ENCODE results near the gene PGBD2.
"Not testable (repeated sequence)": the region's sequence is repeated elsewhere in the genome, so short reads cannot be mapped to it uniquely, and the experiment has no call there.

GRCh38 chr1:248945453-248945852, 39.4 kb downstream of the PGBD2 start:
- TF ChIP-seq, protein P1, sequence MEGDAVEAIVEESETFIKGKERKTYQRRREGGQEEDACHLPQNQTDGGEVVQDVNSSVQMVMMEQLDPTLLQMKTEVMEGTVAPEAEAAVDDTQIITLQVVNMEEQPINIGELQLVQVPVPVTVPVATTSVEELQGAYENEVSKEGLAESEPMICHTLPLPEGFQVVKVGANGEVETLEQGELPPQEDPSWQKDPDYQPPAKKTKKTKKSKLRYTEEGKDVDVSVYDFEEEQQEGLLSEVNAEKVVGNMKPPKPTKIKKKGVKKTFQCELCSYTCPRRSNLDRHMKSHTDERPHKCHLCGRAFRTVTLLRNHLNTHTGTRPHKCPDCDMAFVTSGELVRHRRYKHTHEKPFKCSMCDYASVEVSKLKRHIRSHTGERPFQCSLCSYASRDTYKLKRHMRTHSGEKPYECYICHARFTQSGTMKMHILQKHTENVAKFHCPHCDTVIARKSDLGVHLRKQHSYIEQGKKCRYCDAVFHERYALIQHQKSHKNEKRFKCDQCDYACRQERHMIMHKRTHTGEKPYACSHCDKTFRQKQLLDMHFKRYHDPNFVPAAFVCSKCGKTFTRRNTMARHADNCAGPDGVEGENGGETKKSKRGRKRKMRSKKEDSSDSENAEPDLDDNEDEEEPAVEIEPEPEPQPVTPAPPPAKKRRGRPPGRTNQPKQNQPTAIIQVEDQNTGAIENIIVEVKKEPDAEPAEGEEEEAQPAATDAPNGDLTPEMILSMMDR (IDR thresholded peaks at IDR 0.05 in 2 of 3, conservative IDR thresholded peaks at IDR 0.05 in 1 of 3; ENCODE audit: insufficient read depth in 2 of 3, low read depth in 1 of 3, low read length in 3 of 3): not testable (repeated sequence)
- not testable (repeated sequence) for TF ChIP-seq ZNF347 (CRISPR knock-in tag; IDR thresholded peaks at IDR 0.05; ENCODE audit: low read depth); PML (IDR thresholded peaks at IDR 0.05; ENCODE audit: low read length); POLR2AphosphoS2 (IDR thresholded peaks at IDR 0.05; ENCODE audit: low read length); POLR2A (conservative IDR thresholded peaks at IDR 0.05); ETV6 (IDR thresholded peaks at IDR 0.05; ENCODE audit: borderline replicate concordance in 1 of 2, low read depth in 2 of 2, low read length in 1 of 2); ETV6 (CRISPR knock-in tag; IDR thresholded peaks at IDR 0.05; ENCODE audit: borderline replicate concordance)
- TF ChIP-seq, protein P2, sequence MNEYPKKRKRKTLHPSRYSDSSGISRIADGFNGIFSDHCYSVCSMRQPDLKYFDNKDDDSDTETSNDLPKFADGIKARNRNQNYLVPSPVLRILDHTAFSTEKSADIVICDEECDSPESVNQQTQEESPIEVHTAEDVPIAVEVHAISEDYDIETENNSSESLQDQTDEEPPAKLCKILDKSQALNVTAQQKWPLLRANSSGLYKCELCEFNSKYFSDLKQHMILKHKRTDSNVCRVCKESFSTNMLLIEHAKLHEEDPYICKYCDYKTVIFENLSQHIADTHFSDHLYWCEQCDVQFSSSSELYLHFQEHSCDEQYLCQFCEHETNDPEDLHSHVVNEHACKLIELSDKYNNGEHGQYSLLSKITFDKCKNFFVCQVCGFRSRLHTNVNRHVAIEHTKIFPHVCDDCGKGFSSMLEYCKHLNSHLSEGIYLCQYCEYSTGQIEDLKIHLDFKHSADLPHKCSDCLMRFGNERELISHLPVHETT (CRISPR knock-in tag; conservative IDR thresholded peaks at IDR 0.05 in 1 of 2, IDR thresholded peaks at IDR 0.05 in 1 of 2): not testable (repeated sequence)
